Gastrocnemius medialis (tissue), 4 donors: ENCODE measurements around the gene ARRDC1.

Experiments used
- POLR2A ChIP-seq, 2 donors: fragments of 450-650 bp; IDR thresholded peaks; one replicate each; pipeline ENCODE4 v1.6.1; 2017; ENCODE audit warnings: antibody characterized with exemption in 2 of 2, mild to moderate bottlenecking in 2 of 2, moderate library complexity in 2 of 2
- TF ChIP-seq, protein P1 (sequence below), 5 experiments: fragments of 450-650 bp in 3 of 5; fragments of 200-600 bp in 2 of 5; sonication (generic) in 2 of 5; IDR thresholded peaks in 4 of 5; conservative IDR thresholded peaks in 1 of 5; 1 replicate in 4 of 5; 2 replicates in 1 of 5; pipeline ENCODE4 v1.5.1; 2016 to 2019; ENCODE audit warnings: antibody characterized with exemption in 5 of 5, mild to moderate bottlenecking in 3 of 5, moderate library complexity in 3 of 5

DNA sequence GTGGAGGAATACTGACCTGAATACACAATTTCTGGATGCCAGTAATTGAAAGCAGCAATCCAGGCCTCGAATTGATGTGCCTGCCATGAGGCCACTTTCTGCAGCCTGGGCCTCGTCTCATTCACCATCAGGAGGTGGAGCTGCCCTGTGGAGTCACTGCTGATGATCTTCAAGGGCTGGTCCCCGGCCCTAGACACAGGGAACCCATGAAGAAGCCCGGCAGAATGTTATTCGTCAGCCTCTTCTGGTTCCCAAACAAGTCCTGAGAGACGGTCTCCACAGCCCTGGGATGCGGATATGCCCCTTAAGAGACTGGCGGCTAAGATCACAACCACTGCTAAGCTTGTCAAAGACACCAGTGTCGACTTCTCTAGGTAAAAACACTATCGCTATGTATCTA, 31.3 kb upstream of the ARRDC1 start:
- TF ChIP-seq, protein P1, sequence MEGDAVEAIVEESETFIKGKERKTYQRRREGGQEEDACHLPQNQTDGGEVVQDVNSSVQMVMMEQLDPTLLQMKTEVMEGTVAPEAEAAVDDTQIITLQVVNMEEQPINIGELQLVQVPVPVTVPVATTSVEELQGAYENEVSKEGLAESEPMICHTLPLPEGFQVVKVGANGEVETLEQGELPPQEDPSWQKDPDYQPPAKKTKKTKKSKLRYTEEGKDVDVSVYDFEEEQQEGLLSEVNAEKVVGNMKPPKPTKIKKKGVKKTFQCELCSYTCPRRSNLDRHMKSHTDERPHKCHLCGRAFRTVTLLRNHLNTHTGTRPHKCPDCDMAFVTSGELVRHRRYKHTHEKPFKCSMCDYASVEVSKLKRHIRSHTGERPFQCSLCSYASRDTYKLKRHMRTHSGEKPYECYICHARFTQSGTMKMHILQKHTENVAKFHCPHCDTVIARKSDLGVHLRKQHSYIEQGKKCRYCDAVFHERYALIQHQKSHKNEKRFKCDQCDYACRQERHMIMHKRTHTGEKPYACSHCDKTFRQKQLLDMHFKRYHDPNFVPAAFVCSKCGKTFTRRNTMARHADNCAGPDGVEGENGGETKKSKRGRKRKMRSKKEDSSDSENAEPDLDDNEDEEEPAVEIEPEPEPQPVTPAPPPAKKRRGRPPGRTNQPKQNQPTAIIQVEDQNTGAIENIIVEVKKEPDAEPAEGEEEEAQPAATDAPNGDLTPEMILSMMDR (IDR thresholded peaks at IDR 0.05 in 4 of 5, conservative IDR thresholded peaks at IDR 0.05 in 1 of 5): no peak
- no peak for TF ChIP-seq POLR2A (IDR thresholded peaks at IDR 0.05)
